ENCODE results near the gene MAPKAPK5.

The MAPKAPK5 gene

GRCh38 chr12:111936869-111937268, 94.8 kb downstream of the MAPKAPK5 start:
- TF ChIP-seq CTCF (IDR thresholded peaks at IDR 0.05; ENCODE audit: low read length) (no peak), EZH2 (IDR thresholded peaks at IDR 0.05; ENCODE audit: borderline replicate concordance, low read length) (no peak)
- H4K20me1 ChIP-seq (ENCODE audit: insufficient read depth, low read length): no peaks in the 10 kb centered on the region

GRCh38 chr12:111937429-111937828, 95.4 kb downstream of the MAPKAPK5 start:
- H3K27ac ChIP-seq (ENCODE audit: low read depth, low read length, poor library complexity, severe bottlenecking): no peak overlapping the region
- no peaks in the 10 kb centered on the region for H3K27me3 ChIP-seq (ENCODE audit: insufficient read depth, low read length)
- H3K4me1 ChIP-seq (ENCODE audit: insufficient read depth, low read length, severe bottlenecking): no peaks in the 10 kb centered on the region
- no peaks in the 10 kb centered on the region for H3K9me3 ChIP-seq (ENCODE audit: low read length)
- H3K4me2 ChIP-seq (ENCODE audit: low read length): no peak overlapping the region
- H3K9me2 ChIP-seq (ENCODE audit: low read depth, low read length): no peaks in the 10 kb centered on the region
- no peaks in the 10 kb centered on the region for H3K79me2 ChIP-seq (ENCODE audit: insufficient read depth, low read length)
- TF ChIP-seq EZH2 (IDR thresholded peaks at IDR 0.05; ENCODE audit: borderline replicate concordance, low read length) (no peak), CTCF (IDR thresholded peaks at IDR 0.05; ENCODE audit: low read length) (no peak)
- no peak overlapping the region for H3K4me3 ChIP-seq (ENCODE audit: low read depth, low read length, poor library complexity, severe bottlenecking)
- H3K9ac ChIP-seq (ENCODE audit: low read length): no peak overlapping the region
- H3K36me3 ChIP-seq (ENCODE audit: insufficient read depth, low read length): peaks cover 11% of the 10 kb centered on the region; the same call in 1 of the 2 replicates
- no peak overlapping the region for H2AFZ ChIP-seq (ENCODE audit: low read length)
- H4K20me1 ChIP-seq (ENCODE audit: insufficient read depth, low read length): no peaks in the 10 kb centered on the region
- no peaks in the 10 kb centered on the region for H3F3A ChIP-seq (ENCODE audit: insufficient read depth, low read length)

More at GRCh38 chr12:111936869-111937268, 94.8 kb downstream of the MAPKAPK5 start:
- Histone ChIP-seq H3K9ac (ENCODE audit: low read length) (no peak overlapping the region), H3F3A (ENCODE audit: insufficient read depth, low read length) (no peaks in the 10 kb centered on the region), H3K4me1 (ENCODE audit: insufficient read depth, low read length, severe bottlenecking) (no peaks in the 10 kb centered on the region), H3K9me3 (ENCODE audit: low read length) (no peaks in the 10 kb centered on the region), H3K4me2 (ENCODE audit: low read length) (no peak overlapping the region), H3K27ac (ENCODE audit: low read depth, low read length, poor library complexity, severe bottlenecking) (no peak overlapping the region), H3K27me3 (ENCODE audit: insufficient read depth, low read length) (no peaks in the 10 kb centered on the region), H3K79me2 (ENCODE audit: insufficient read depth, low read length) (no peaks in the 10 kb centered on the region), H2AFZ (ENCODE audit: low read length) (no peak overlapping the region), H3K9me2 (ENCODE audit: low read depth, low read length) (no peaks in the 10 kb centered on the region), H3K36me3 (ENCODE audit: insufficient read depth, low read length) (peaks cover 14% of the 10 kb centered on the region; the same call in 1 of the 2 replicates), H3K4me3 (ENCODE audit: low read depth, low read length, poor library complexity, severe bottlenecking) (no peak overlapping the region)

- H3K36me3 ChIP-seq (ENCODE audit: insufficient read depth, low read length): no peaks in the 10 kb centered on the region
- H3F3A ChIP-seq (ENCODE audit: insufficient read depth, low read length): no peaks in the 10 kb centered on the region
- no peaks in the 10 kb centered on the region for H3K9me2 ChIP-seq (ENCODE audit: low read depth, low read length)
- H3K27ac ChIP-seq (ENCODE audit: low read depth, low read length, poor library complexity, severe bottlenecking): no peak overlapping the region
- H2AFZ ChIP-seq (ENCODE audit: low read length): no peak overlapping the region
- peaks cover 6% of the 10 kb centered on the region for H3K4me1 ChIP-seq (ENCODE audit: insufficient read depth, low read length, severe bottlenecking)
- no peaks in the 10 kb centered on the region for H3K79me2 ChIP-seq (ENCODE audit: insufficient read depth, low read length)
- no peaks in the 10 kb centered on the region for H4K20me1 ChIP-seq (ENCODE audit: insufficient read depth, low read length)
- no peak overlapping the region for H3K4me2 ChIP-seq (ENCODE audit: low read length)
- TF ChIP-seq CTCF (IDR thresholded peaks at IDR 0.05; ENCODE audit: low read length) (no peak), EZH2 (IDR thresholded peaks at IDR 0.05; ENCODE audit: borderline replicate concordance, low read length) (no peak)
- H3K4me3 ChIP-seq (ENCODE audit: low read depth, low read length, poor library complexity, severe bottlenecking): no peak overlapping the region
- no peak overlapping the region for H3K9ac ChIP-seq (ENCODE audit: low read length)
- no peaks in the 10 kb centered on the region for H3K9me3 ChIP-seq (ENCODE audit: low read length)
- no peaks in the 10 kb centered on the region for H3K27me3 ChIP-seq (ENCODE audit: insufficient read depth, low read length)
These were observed 100.5 kb downstream of the MAPKAPK5 start for GRCh38 chr12:111942557-111942956.
